ENCODE measurements around the gene ITPR1.

Gene ITPR1

GRCh38 chr3:4655145-4656045 is 162.2 kb downstream of the ITPR1 start:
- no peak for DNase-seq

DNA sequence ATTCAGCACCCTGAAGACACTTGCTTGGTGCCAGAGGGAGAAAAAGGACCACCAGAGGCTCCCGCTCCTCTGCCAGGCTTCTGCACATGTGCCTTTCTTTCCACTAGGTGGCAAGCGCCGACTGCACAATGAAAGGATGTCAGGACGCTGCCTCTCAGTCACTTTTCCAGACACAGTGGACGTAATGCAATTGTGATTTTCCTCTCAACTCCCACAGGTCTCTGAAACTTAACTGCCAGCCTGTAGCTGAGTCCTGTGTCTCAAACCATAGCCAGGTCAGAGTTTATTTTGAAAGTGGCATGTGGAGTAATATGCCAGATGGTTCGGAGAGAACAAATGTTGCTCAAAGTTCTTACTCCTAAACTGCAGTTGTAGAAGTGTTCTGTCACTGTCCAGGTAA is 162.9 kb downstream of the ITPR1 start:
- no peak for DNase-seq

DNA sequence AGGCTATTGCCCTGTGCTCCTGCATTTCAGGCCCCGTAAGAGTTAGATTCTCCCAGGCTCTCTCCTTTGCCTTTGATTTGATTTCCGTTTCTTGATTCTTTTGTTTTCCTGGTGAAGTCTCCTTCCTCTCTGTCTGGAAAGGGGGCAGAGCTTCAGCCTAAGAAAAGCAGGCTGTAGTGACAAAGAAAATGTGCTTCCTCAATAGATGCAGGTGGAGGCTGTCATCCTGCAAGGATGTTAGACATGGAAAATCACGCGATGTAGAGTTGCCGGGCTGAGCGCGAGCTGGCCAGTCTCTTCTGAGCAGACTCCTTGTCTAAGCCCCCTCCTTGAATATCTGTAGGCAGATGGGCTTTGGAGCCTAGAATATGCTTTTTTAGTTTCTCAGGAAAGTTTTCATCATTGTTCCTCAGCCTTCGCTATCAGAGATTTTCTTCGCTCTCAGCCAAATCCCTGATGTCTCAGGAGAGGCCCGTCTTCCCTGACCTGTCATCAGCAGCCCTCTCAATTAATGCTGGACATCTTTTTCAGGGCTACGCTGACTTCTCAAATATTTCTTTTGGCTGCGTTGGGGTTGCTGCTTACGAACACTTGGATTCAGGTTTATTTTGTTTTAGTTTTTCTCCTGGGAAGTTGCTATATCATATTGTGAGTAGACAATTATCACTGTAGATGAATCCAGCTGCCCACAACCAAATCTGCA is 163.6 kb downstream of the ITPR1 start:
- no peak for DNase-seq

DNA sequence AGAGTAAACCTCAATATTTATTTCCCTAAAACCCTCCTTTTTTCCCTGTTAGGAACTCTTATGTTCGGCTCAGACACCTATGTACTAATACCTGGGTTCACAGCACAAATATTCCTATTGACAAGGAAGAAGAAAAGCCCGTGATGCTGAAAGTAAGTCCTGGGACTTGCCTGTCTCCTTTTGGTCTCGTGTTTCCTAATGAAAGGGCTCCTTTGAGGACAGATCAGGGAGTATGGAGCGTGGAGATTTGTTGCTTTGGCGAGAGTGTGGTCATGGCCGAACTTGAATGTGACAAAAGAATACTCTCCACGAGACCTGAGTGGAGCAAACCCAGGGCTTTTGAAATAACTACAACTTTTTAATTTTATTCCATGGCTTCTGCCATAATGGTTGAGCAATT is 167.8 kb downstream of the ITPR1 start:
- no peak for DNase-seq

DNA sequence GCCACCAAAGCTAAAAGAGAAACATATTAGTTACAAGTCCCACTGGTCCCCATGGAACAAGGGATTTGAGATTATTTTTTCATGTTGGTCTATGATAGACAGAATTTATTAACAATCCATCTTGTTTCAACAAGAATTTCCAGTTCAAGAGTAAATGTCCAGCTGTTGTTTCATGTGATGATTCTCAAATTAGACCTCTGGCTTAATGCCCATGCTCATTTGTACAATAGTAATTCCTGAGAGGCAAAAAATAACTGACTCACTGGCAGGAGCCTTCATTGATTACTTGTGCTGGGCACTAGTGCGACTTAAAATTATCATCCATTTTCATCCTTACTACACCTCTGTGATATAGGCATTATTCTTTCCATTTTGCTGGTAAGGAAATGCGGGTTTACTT is 171.3 kb downstream of the ITPR1 start:
- DNase-seq, result no peak

- DNase-seq, result no peak
Measured at GRCh38 chr3:4665197-4665596, 172.0 kb downstream of the ITPR1 start.

DNA sequence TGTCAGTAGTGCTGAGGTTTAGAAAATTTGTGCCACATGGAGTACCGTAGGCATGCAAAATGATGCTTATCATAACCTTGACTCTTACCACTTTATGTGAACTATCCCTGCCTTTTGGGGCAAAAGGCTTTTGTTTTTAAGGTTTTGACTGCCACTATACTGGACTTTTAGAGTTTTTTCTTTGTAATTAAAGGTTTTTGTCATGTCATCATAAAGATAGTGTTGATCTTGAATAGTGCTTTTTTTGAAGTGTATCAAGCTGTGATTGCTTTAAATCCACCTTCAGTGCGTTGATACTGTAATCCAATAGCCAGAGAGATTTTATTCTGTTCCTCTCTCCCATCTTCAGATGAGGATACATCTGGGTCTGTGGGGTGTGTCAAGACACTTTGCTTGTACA is 172.9 kb downstream of the ITPR1 start:
- no peak for DNase-seq

- DNase-seq, result no peak
Measured at GRCh38 chr3:4670352-4670751, 177.2 kb downstream of the ITPR1 start.

DNA sequence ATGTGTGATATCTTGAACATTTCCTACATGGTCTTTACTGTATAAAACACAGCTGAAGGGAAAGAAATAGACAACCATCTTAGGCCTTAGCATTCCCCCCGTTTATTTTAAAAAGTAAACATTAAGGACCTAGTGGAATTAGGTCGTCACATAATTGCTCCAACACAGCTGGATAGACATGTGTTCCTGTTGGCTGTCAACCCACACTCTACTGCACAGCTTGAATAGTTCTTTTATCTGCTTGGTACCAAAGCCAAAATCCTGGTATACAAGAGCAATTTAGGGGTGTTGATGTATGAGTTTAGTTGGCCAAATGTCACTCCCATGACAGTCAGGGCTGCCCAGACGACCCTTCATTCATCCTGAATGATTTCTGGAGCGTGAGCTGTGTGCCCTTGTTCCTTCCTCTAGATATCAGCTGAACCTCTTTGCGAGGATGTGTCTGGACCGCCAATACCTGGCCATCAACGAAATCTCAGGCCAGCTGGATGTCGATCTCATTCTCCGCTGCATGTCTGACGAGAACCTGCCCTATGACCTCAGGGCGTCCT is 179.7 kb downstream of the ITPR1 start:
- DNase-seq, result no peak

DNA sequence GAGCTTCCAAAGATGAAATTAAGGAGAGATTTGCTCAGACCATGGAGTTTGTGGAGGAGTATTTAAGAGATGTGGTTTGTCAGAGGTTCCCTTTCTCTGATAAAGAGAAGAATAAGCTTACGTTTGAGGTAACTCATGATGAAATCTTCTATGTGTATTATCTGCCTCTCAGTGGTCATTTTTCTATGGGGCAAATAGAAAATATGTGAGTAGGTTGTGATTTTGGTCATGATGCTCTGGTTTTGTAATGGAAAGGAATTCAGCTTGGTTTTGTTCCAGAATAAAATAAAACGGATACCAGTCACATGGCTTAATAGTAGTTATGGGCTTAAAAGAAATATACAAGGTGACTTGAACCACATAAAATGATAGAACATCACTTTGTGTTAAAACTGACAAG is 181.1 kb downstream of the ITPR1 start:
- DNase-seq, result no peak

GRCh38 chr3:4675704-4676103 is 182.6 kb downstream of the ITPR1 start:
- no peak for DNase-seq

DNA sequence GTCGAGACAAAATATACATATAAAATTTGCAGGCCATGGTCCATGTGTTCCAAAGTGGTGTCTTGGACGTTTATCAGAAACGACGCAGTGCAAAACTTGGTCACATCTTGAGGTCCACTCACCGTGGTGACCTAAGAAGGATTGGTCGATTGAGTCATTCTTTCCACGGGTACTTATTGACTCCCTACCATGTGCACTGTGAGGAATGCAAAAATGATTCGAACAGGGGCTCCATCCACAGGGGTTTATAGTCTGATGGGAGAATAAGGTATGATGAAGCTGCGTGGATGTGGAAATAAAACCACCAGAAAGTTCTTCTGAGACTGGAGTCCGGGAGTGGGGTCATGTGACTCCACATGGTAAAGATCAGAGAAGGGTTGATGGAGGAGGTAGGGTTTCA is 185.2 kb downstream of the ITPR1 start:
- no peak for DNase-seq

DNA sequence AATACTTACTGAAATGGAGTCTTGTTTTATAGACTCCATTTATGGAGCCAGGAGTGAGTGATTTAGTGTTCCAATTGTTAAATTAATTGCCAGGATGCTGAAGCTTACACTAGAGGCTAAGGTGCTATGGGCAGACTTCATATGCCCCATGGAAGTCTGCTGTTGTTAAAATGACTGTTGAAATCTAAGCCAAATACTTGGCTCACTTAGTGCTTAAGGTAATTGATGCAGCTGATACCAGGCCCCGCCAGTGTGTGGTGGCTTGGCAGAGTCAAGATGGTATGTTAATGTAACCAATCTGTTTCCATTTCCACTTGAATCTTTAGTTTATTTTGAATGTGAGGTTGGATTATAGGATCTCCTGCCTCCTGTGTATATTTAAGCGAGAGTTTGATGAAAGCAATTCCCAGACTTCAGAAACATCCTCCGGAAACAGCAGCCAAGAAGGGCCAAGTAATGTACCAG is 187.1 kb downstream of the ITPR1 start:
- DNase-seq, result no peak

DNA sequence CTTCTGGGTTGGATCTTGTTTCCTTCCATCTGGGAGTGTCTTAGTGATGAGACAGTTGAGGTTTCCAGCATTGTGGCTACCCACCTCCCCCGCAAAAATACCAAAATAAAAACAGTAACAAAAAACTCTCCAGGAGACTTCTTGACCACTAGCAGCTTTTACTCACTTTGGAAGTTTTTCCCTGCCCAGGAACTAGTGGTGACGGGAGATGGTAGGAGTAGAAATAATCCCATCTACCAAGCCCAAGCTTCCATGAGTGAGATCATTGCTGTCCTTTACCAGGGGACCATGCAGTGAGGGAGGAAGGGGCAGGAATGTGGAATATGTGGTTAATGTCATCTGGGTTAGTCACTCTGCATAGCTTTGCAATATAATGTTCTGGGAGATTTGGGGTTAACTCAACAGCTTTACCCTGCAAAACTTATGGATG is 187.7 kb downstream of the ITPR1 start:
- no peak for DNase-seq

GRCh38 chr3:4681301-4681700 is 188.2 kb downstream of the ITPR1 start:
- DNase-seq, result no peak

GRCh38 chr3:4684117-4684516 is 191.0 kb downstream of the ITPR1 start:
- no peak for DNase-seq

DNA sequence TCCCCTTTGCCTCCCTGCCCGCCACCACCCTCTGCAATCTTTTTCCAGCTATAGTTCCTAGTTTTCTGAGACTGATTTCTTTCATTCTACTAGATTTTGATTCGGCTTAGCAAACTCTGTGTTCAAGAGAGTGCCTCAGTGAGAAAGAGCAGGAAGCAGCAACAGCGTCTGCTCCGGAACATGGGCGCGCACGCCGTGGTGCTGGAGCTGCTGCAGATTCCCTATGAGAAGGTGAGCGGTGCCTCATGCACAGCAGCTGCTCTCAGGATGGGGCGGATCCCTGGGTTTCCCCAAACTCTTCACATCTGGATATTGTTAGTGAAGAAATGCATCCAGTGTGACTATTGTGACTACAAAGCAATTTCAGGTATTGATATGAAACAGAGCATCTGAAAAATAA is 191.8 kb downstream of the ITPR1 start:
- no peak for DNase-seq

GRCh38 chr3:4685673-4686345 is 192.7 kb downstream of the ITPR1 start:
- DNase-seq, result no peak

GRCh38 chr3:4686619-4687018 is 193.5 kb downstream of the ITPR1 start:
- DNase-seq, result no peak

- no peak for DNase-seq
Measured at GRCh38 chr3:4687167-4687566, 194.0 kb downstream of the ITPR1 start.

- DNase-seq, result no peak
Measured at GRCh38 chr3:4687596-4687995, 194.4 kb downstream of the ITPR1 start.

DNA sequence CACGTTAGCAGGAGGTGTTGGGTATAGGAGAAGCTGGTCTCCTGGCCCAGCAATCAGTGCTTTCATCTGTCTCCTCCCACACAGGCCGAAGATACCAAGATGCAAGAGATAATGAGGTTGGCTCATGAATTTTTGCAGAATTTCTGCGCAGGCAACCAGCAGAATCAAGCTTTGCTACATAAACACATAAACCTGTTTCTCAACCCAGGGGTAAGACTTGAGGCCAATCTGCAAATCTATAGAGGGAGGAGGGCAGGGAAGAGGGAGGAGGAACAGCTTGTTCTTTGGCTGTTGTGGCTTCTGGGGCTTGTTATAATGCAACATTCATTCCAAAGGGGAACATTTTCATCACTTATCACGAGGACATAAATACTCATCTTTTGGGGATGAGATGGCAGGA is 195.3 kb downstream of the ITPR1 start:
- DNase-seq, result no peak

DNA sequence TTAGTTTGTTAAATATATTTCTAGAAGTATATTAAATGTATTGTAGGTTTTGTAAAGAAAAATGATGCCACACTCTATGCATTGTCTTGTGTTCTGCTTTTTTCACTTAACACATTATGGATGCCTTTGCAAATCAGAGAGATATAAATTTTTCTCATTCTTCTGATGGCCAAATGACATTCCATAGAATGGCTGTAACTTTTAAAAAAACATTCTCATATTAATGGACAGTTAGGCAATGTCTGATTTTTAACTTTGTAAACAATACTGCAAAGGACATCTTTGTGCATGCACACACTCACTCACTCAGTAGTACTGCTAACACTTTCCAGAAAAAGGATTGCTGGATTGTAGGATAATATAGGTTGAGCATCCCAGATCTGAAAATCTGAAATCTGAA is 195.9 kb downstream of the ITPR1 start:
- no peak for DNase-seq

Measured in activated naive CD4-positive, alpha-beta T cell treated with anti-CD3 and anti-CD28 coated beads, Interleukin-2, amount 50 U/mL, for 16 hours (primary cell).